Eye (tissue), 1 donor: Measurements from ENCODE around the gene ATP2C2.
"Not testable (repeated sequence)": the region's sequence is repeated elsewhere in the genome, so short reads cannot be mapped to it uniquely, and the experiment has no call there.

Experiments used
- DNase-seq: peaks from one replicate; pipeline ENCODE4 v3.0.0-alpha.2; 2015

ATP2C2 gene

GRCh38 chr16:84399912-84400311, 31.6 kb downstream of the ATP2C2 start:
- DNase-seq: not testable (repeated sequence)

GRCh38 chr16:84403435-84403834, 35.1 kb downstream of the ATP2C2 start:
- not testable (repeated sequence) for DNase-seq

GRCh38 chr16:84404324-84404723, 36.0 kb downstream of the ATP2C2 start:
- no peak for DNase-seq

- DNase-seq: no peak
Observed at GRCh38 chr16:84404936-84405639, 36.8 kb downstream of the ATP2C2 start.

GRCh38 chr16:84406006-84406963, 37.9 kb downstream of the ATP2C2 start:
- DNase-seq: no peak

- DNase-seq: no peak
Observed at GRCh38 chr16:84407588-84408313, 39.4 kb downstream of the ATP2C2 start.

GRCh38 chr16:84408314-84408690, 40.0 kb downstream of the ATP2C2 start:
- no peak for DNase-seq

- no peak for DNase-seq
Observed at GRCh38 chr16:84408856-84409255, 40.5 kb downstream of the ATP2C2 start.

- no peak for DNase-seq
Observed at GRCh38 chr16:84410361-84411138, 42.2 kb downstream of the ATP2C2 start.

GRCh38 chr16:84411768-84412167, 43.4 kb downstream of the ATP2C2 start:
- no peak for DNase-seq

GRCh38 chr16:84412262-84412661, 43.9 kb downstream of the ATP2C2 start:
- no peak for DNase-seq

- DNase-seq: peak; percentile 34
Observed at GRCh38 chr16:84413244-84414004, 45.1 kb downstream of the ATP2C2 start.

- DNase-seq: no peak
Observed at GRCh38 chr16:84414789-84415326, 46.5 kb downstream of the ATP2C2 start.

- peak; percentile 45 for DNase-seq
Observed at GRCh38 chr16:84416407-84417321, 48.3 kb downstream of the ATP2C2 start.

GRCh38 chr16:84418056-84418849, 49.9 kb downstream of the ATP2C2 start:
- DNase-seq: no peak

- no peak for DNase-seq
Observed at GRCh38 chr16:84419730-84420129, 51.4 kb downstream of the ATP2C2 start.

- DNase-seq: not testable (repeated sequence)
Observed at GRCh38 chr16:84420556-84420955, 52.2 kb downstream of the ATP2C2 start.

- no peak for DNase-seq
Observed at GRCh38 chr16:84421081-84421937, 53.0 kb downstream of the ATP2C2 start.

- no peak for DNase-seq
Observed at GRCh38 chr16:84421938-84422220, 53.5 kb downstream of the ATP2C2 start.
